ENCODE data around the gene SPNS1. TPM values are rescaled to one million over a fixed set of nuclear protein-coding genes. Genes with fewer than 3 reads are reported as not detected.

Gene SPNS1
- total RNA-seq, 1 experiment from 2014 or later, result 38.6 TPM

GRCh38 chr16:29009050-29009837 is 34.7 kb downstream of the SPNS1 start:
- Histone ChIP-seq H3K4me1 (ENCODE audit: insufficient read depth, low read length) (no peaks in the 10 kb centered on the region), H3K4me2 (ENCODE audit: insufficient read depth, insufficient read length, low read length) (no peak overlapping the region), H4K91ac (ENCODE audit: insufficient read length, low read depth, low read length) (no peak overlapping the region), H4K5ac (ENCODE audit: insufficient read length, low read depth, low read length) (no peak overlapping the region), H3K14ac (ENCODE audit: insufficient read depth, low read length) (no peak overlapping the region), H3K18ac (ENCODE audit: insufficient read length, low read depth, low read length) (no peak overlapping the region), H3K27ac (ENCODE audit: insufficient read length, low read depth, low read length) (no peak overlapping the region), H2BK20ac (ENCODE audit: low read depth, low read length, poor library complexity, severe bottlenecking) (no peak overlapping the region), H3K9ac (ENCODE audit: extremely low read depth, insufficient read length, low read length) (no peak overlapping the region), H3K56ac (ENCODE audit: insufficient read length, low read depth, low read length) (no peak overlapping the region), H4K20me1 (ENCODE audit: control insufficient read depth, insufficient read depth, insufficient read length) (no peaks in the 10 kb centered on the region), H2BK120ac (ENCODE audit: low read depth, low read length, poor library complexity, severe bottlenecking) (no peak overlapping the region), H2BK15ac (ENCODE audit: low read depth, low read length) (no peak overlapping the region), H3K79me1 (ENCODE audit: insufficient read depth, low read depth, low read length, poor library complexity, severe bottlenecking) (no peaks in the 10 kb centered on the region), H2BK12ac (ENCODE audit: insufficient read length, low read depth, low read length) (no peak overlapping the region), H3K27me3 (ENCODE audit: insufficient read depth, low read length) (no peaks in the 10 kb centered on the region), H3K9me3 (ENCODE audit: control insufficient read depth, low read depth, low read length) (no peaks in the 10 kb centered on the region), H2BK5ac (ENCODE audit: insufficient read length, low read length) (no peak overlapping the region), H3T11ph (ENCODE audit: low read length) (no peak overlapping the region), H3K23ac (ENCODE audit: insufficient read length, low read depth, low read length) (no peak overlapping the region), H2AK5ac (ENCODE audit: insufficient read length, low read length) (no peak overlapping the region), H3K23me2 (ENCODE audit: insufficient read length, low read depth, low read length, poor library complexity, severe bottlenecking) (no peaks in the 10 kb centered on the region), H3K4ac (ENCODE audit: low read depth, low read length) (no peak overlapping the region), H3K79me2 (ENCODE audit: insufficient read depth, low read length) (no peaks in the 10 kb centered on the region), H4K8ac (replicated peaks; ENCODE audit: insufficient read length, low read depth, low read length) (no peak overlapping the region), H2AFZ (ENCODE audit: low read length) (no peak overlapping the region)
- no peak overlapping the region for H3K4me3 Mint-ChIP-seq
- H3K4me1 Mint-ChIP-seq, result peaks cover 3 to 6% of the 10 kb centered on the region in 2 experiments; a peak in 1 of 4 replicates
- no peak for TF ChIP-seq CTCF (conservative IDR thresholded peaks at IDR 0.05)
- no peaks in the 10 kb centered on the region for H3K9me3 Mint-ChIP-seq
- no peak for DNase-seq
- peaks cover 7% of the 10 kb centered on the region for H3K27me3 Mint-ChIP-seq (ENCODE audit: low read depth)
- no peaks in the 10 kb centered on the region for H3K36me3 Mint-ChIP-seq (ENCODE audit: insufficient read depth in 1 of 3, low read depth in 3 of 3)
- H3K27ac Mint-ChIP-seq, result no peak overlapping the region; a peak in 1 of 7 replicates
- WGBS (ENCODE audit: extremely low coverage, insufficient read length, low lambda C conversion rate), result no CpG with 5 or more reads among the region's 14 CpGs
